ENCODE results near the gene OSBPL2. TPM values are rescaled to one million over a fixed set of nuclear protein-coding genes. Genes with fewer than 3 reads are reported as not detected.

OSBPL2 gene
- total and polyA plus RNA-seq, 4 donors = 9.9 to 19.7 (median 12.3) TPM

GRCh38 chr20:62326559-62326958 is 88.2 kb downstream of the OSBPL2 start:
- no peak for TF ChIP-seq EGR1 (IDR thresholded peaks at IDR 0.05; ENCODE audit: low read depth in 2 of 2)
- TF ChIP-seq REST (IDR thresholded peaks at IDR 0.05) = no peak
- TF ChIP-seq GABPA (IDR thresholded peaks at IDR 0.05 in 1 of 2, conservative IDR thresholded peaks at IDR 0.05 in 1 of 2) = no peak
- TF ChIP-seq RAD21 (IDR thresholded peaks at IDR 0.05) = no peak
- no peak for TF ChIP-seq RXRA (IDR thresholded peaks at IDR 0.05)
- WGBS = 93% methylated on average over 14 of the region's 14 CpGs
- no peaks in the 10 kb centered on the region for H3K27me3 ChIP-seq (ENCODE audit: control insufficient read depth in 4 of 4, insufficient read depth in 4 of 4, low read length in 3 of 4)
- no peak overlapping the region for H3K27ac ChIP-seq (ENCODE audit: low read depth in 1 of 2, low read length in 2 of 2)
- peaks cover 0 to 57% (median 14%) of the 10 kb centered on the region in 4 donors for H3K36me3 ChIP-seq (ENCODE audit: control insufficient read depth in 4 of 4, insufficient read depth in 3 of 4, low read depth in 1 of 4, low read length in 3 of 4)
- H3K4me3 ChIP-seq (ENCODE audit: low read depth in 1 of 3, low read length in 3 of 3) = no peak overlapping the region
- H3K9me3 ChIP-seq (ENCODE audit: control insufficient read depth in 4 of 4, low read length in 3 of 4) = no peaks in the 10 kb centered on the region
- H3K9ac ChIP-seq (ENCODE audit: low read depth in 1 of 2, low read length in 2 of 2) = no peak overlapping the region
- H3K4me1 ChIP-seq (ENCODE audit: control insufficient read depth in 4 of 4, insufficient read depth in 4 of 4, low read length in 3 of 4) = peaks cover 0 to 9% (median 2%) of the 10 kb centered on the region in 4 donors
- no peak for DNase-seq (ENCODE audit: low spot score)

- no peaks in the 10 kb centered on the region for H3K27me3 ChIP-seq (ENCODE audit: control insufficient read depth in 4 of 4, insufficient read depth in 4 of 4, low read length in 3 of 4)
- H3K27ac ChIP-seq (ENCODE audit: low read depth in 1 of 2, low read length in 2 of 2) = no peak overlapping the region
- peaks cover 0 to 61% (median 12%) of the 10 kb centered on the region in 4 donors for H3K36me3 ChIP-seq (ENCODE audit: control insufficient read depth in 4 of 4, insufficient read depth in 3 of 4, low read depth in 1 of 4, low read length in 3 of 4)
- H3K9me3 ChIP-seq (ENCODE audit: control insufficient read depth in 4 of 4, low read length in 3 of 4) = no peaks in the 10 kb centered on the region
- no peak overlapping the region for H3K9ac ChIP-seq (ENCODE audit: low read depth in 1 of 2, low read length in 2 of 2)
- TF ChIP-seq RXRA (IDR thresholded peaks at IDR 0.05) = no peak
- no peak for TF ChIP-seq NR2F2 (IDR thresholded peaks at IDR 0.05)
- TF ChIP-seq CTCF (IDR thresholded peaks at IDR 0.05; ENCODE audit: low read depth, low read length, missing input control) = no peak
- no peak for TF ChIP-seq HNF4A (conservative IDR thresholded peaks at IDR 0.05)
- no peak for TF ChIP-seq GABPA (IDR thresholded peaks at IDR 0.05 in 1 of 2, conservative IDR thresholded peaks at IDR 0.05 in 1 of 2)
- TF ChIP-seq ATF3 (IDR thresholded peaks at IDR 0.05) = no peak
- no peak for TF ChIP-seq REST (IDR thresholded peaks at IDR 0.05)
- no peak for TF ChIP-seq MAX (IDR thresholded peaks at IDR 0.05)
- TF ChIP-seq FOXA2 (IDR thresholded peaks at IDR 0.05) = no peak
- no peak for TF ChIP-seq SP1 (IDR thresholded peaks at IDR 0.05)
- no peak for TF ChIP-seq RAD21 (IDR thresholded peaks at IDR 0.05)
- no peak for TF ChIP-seq FOXA1 (IDR thresholded peaks at IDR 0.05)
- no peak for TF ChIP-seq ZBTB33 (IDR thresholded peaks at IDR 0.05)
- TF ChIP-seq YY1 (IDR thresholded peaks at IDR 0.05) = no peak
- no peak for TF ChIP-seq HNF4G (IDR thresholded peaks at IDR 0.05)
- TF ChIP-seq JUND (IDR thresholded peaks at IDR 0.05) = no peak
- no peak for TF ChIP-seq EGR1 (IDR thresholded peaks at IDR 0.05; ENCODE audit: low read depth in 2 of 2)
- no peak for TF ChIP-seq TAF1 (conservative IDR thresholded peaks at IDR 0.05)
- DNase-seq (ENCODE audit: low spot score) = no peak
- 87% methylated on average over 30 of the region's 30 CpGs for WGBS
- peaks cover 0 to 8% (median 2%) of the 10 kb centered on the region in 4 donors for H3K4me1 ChIP-seq (ENCODE audit: control insufficient read depth in 4 of 4, insufficient read depth in 4 of 4, low read length in 3 of 4)
- no peak overlapping the region for H3K4me3 ChIP-seq (ENCODE audit: low read depth in 1 of 3, low read length in 3 of 3)
These were observed 88.8 kb downstream of the OSBPL2 start for GRCh38 chr20:62326959-62327725.

Data from liver (tissue), 9 donors.